Panc1 (cell line): ENCODE measurements around the gene POU1F1.

Source experiments
- POLR2AphosphoS5 ChIP-seq: IDR thresholded peaks from 2 replicates; pipeline ENCODE4 v1.6.1; 2012; ENCODE audit warnings: mild to moderate bottlenecking, low read depth, low read length, moderate library complexity
- TF ChIP-seq, protein P1 (sequence below): fragments of 450-650 bp; IDR thresholded peaks from 2 replicates; pipeline ENCODE4 v1.5.1; 2017; ENCODE audit warnings: mild to moderate bottlenecking

DNA sequence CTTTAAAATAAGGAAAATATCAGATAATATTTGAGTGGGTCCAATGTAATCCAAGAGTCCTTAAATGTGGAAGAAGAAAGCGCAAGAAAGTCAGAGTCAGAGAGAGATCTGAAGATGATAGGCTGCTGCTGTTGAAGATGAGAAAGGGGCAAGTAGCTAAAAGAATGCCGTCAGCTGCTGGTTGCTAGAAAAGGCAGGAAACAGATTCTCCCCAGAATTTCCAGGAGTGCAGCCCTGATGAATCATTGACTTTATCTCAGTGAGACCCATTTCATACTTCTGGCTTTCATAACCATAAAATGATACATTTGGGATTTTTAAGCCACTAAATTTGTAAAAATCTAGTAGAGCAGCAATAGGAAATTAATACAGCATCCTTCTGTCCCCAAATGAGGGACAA, 56.8 kb downstream of the POU1F1 start:
- TF ChIP-seq, protein P1, sequence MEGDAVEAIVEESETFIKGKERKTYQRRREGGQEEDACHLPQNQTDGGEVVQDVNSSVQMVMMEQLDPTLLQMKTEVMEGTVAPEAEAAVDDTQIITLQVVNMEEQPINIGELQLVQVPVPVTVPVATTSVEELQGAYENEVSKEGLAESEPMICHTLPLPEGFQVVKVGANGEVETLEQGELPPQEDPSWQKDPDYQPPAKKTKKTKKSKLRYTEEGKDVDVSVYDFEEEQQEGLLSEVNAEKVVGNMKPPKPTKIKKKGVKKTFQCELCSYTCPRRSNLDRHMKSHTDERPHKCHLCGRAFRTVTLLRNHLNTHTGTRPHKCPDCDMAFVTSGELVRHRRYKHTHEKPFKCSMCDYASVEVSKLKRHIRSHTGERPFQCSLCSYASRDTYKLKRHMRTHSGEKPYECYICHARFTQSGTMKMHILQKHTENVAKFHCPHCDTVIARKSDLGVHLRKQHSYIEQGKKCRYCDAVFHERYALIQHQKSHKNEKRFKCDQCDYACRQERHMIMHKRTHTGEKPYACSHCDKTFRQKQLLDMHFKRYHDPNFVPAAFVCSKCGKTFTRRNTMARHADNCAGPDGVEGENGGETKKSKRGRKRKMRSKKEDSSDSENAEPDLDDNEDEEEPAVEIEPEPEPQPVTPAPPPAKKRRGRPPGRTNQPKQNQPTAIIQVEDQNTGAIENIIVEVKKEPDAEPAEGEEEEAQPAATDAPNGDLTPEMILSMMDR, result no peak
- no peak for TF ChIP-seq POLR2AphosphoS5
